PFSK-1 (cell line): ENCODE results near the gene E2F7.

Source experiments
- FOXP2 ChIP-seq: optimal IDR thresholded peaks from 2 replicates; pipeline ENCODE3; 2011; ENCODE audit warnings: borderline replicate concordance, control low read depth, inconsistent platforms; ENCODE audit not compliant: insufficient read depth; ENCODE audit errors: extremely low read length, extremely low read depth
- POLR2AphosphoS5 ChIP-seq: IDR thresholded peaks from 2 replicates; pipeline ENCODE4 v1.6.1; 2012; ENCODE audit warnings: low read depth, mild to moderate bottlenecking, control low read depth, low read length, moderate library complexity
- SIN3A ChIP-seq: IDR thresholded peaks from 2 replicates; pipeline ENCODE4 v1.6.1; 2012; ENCODE audit warnings: mild to moderate bottlenecking, low read length, moderate library complexity, borderline replicate concordance; ENCODE audit not compliant: insufficient read depth
- TAF1 ChIP-seq: IDR thresholded peaks from 2 replicates; pipeline ENCODE4 v1.6.1; 2012; ENCODE audit warnings: low read length, control low read depth, borderline replicate concordance; ENCODE audit not compliant: insufficient read depth
- TF ChIP-seq, protein P1 (sequence below), 2 experiments: IDR thresholded peaks; 2 replicates each; pipeline versions ENCODE4 v1.6.1 to v1.8.0; 2011 to 2012; ENCODE audit warnings: low read depth in 2 of 2, low read length in 2 of 2, control low read depth in 1 of 2, inconsistent platforms in 1 of 2, mild to moderate bottlenecking in 1 of 2, moderate library complexity in 1 of 2; ENCODE audit not compliant: insufficient read depth in 1 of 2

Gene E2F7

DNA sequence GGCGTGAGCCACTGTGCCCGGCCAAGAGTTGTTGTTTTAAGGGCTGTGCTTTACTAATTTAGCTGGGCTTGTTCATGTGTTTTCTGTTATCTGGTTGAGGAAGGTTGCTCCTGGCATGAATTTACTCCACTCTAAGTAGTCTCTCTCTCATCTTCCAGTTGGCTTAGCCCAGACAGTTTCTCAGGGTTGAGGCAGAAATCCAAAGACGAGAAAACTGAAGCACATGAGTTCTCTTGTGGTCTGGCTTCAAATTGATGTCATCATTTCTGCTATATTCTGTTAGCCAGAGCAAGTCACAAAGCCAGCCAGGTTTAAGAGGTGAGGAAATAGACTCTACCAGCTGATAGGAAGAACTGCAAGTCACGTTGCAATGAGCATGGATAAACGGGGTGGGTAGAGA lies 57.9 kb downstream of the E2F7 start:
- TF ChIP-seq POLR2AphosphoS5: no peak
- no peak for TF ChIP-seq FOXP2
- TF ChIP-seq, protein P1, sequence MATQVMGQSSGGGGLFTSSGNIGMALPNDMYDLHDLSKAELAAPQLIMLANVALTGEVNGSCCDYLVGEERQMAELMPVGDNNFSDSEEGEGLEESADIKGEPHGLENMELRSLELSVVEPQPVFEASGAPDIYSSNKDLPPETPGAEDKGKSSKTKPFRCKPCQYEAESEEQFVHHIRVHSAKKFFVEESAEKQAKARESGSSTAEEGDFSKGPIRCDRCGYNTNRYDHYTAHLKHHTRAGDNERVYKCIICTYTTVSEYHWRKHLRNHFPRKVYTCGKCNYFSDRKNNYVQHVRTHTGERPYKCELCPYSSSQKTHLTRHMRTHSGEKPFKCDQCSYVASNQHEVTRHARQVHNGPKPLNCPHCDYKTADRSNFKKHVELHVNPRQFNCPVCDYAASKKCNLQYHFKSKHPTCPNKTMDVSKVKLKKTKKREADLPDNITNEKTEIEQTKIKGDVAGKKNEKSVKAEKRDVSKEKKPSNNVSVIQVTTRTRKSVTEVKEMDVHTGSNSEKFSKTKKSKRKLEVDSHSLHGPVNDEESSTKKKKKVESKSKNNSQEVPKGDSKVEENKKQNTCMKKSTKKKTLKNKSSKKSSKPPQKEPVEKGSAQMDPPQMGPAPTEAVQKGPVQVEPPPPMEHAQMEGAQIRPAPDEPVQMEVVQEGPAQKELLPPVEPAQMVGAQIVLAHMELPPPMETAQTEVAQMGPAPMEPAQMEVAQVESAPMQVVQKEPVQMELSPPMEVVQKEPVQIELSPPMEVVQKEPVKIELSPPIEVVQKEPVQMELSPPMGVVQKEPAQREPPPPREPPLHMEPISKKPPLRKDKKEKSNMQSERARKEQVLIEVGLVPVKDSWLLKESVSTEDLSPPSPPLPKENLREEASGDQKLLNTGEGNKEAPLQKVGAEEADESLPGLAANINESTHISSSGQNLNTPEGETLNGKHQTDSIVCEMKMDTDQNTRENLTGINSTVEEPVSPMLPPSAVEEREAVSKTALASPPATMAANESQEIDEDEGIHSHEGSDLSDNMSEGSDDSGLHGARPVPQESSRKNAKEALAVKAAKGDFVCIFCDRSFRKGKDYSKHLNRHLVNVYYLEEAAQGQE (IDR thresholded peaks at IDR 0.05; ENCODE audit: insufficient read depth in 1 of 2, low read depth in 2 of 2, low read length in 2 of 2): no peak
- no peak for TF ChIP-seq TAF1
- TF ChIP-seq SIN3A: no peak

DNA sequence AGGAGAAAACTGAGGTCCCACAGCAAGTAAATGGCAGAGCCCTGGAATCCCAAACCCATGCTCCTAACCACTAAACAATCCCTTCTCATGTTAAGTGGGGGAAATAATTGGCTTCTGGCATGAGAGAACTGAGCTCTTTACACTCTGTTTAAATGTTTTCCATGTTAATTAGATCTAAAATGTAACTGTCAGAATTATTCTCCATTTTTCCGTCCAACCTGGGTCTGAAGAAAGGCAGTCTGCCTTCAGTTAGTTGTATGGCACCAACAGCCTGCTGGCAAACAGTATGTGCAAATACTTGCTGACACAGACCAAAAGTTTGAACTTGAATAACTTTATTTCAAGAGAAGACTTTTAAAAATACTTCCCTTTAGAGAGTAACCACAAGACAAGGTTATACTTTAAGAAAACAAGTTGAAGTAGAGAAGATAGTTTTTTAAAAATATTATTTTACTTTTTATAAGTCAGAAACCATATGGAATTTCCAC lies 59.7 kb downstream of the E2F7 start:
- TF ChIP-seq TAF1 (no peak), SIN3A (no peak), FOXP2 (no peak), POLR2AphosphoS5 (no peak)
- TF ChIP-seq, protein P1 (IDR thresholded peaks at IDR 0.05; ENCODE audit: insufficient read depth in 1 of 2, low read depth in 2 of 2, low read length in 2 of 2): no peak

DNA sequence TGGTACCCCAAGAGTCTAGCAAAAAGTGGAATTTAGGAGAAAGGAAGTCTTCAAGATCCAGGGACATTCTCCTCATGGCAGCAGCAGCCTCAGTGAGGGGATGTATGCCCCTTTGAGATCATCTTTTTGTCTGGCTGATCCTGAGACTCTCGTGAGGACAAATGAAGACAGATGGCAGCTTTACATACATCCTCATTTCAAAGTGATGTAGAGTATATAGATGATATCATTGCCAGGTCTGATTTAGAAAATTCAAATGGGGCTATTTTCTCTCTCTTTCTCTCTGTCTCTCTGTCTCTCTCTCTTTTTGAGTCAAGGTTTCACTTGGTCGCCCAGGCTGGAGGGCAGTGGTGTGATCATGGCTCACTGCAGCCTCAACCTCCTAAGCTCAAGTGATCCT lies 61.5 kb downstream of the E2F7 start:
- no peak for TF ChIP-seq TAF1
- TF ChIP-seq, protein P1 (IDR thresholded peaks at IDR 0.05; ENCODE audit: insufficient read depth in 1 of 2, low read depth in 2 of 2, low read length in 2 of 2): no peak
- no peak for TF ChIP-seq FOXP2
- TF ChIP-seq SIN3A: no peak
- TF ChIP-seq POLR2AphosphoS5: no peak

DNA sequence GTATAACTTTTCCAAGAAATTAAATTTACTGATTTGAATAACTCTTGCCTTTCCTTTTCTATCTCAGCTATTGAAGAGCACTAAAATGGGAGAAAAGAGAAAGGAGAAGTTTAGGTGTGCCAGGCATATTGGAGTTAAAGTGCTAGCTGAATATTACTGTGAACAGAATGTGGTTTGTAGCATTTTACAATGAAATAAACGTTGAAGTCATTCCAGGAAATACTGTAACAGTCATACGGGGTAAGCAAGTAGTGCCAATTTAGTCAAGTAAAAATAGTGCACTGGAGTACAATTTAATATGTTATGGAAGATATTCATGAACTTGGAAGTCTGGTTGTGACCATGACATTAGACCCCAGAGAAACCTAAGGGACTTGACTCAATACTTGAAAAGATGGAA lies 62.1 kb downstream of the E2F7 start:
- no peak for TF ChIP-seq TAF1
- no peak for TF ChIP-seq FOXP2
- TF ChIP-seq, protein P1 (IDR thresholded peaks at IDR 0.05; ENCODE audit: insufficient read depth in 1 of 2, low read depth in 2 of 2, low read length in 2 of 2): no peak
- no peak for TF ChIP-seq SIN3A
- TF ChIP-seq POLR2AphosphoS5: no peak

DNA sequence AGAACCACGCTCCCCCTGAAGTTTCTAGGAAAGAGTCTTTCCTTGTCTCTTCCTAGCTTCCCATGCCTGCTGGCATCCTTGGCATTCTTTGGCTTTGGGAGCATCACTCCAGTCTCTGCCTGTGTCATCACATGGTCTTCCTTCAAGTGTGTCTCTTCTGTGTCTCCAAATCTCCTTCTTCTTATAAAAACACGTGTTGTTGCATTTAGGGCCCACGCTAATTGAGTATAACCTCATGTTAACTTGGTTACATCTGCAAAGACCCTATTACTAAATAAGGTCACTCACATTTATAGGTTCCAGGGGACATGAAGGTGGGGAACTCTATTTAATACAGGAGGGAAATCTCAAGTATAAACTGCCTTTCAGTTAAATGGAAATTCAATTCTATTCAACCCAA lies 63.0 kb downstream of the E2F7 start:
- no peak for TF ChIP-seq POLR2AphosphoS5
- TF ChIP-seq, protein P1 (IDR thresholded peaks at IDR 0.05; ENCODE audit: insufficient read depth in 1 of 2, low read depth in 2 of 2, low read length in 2 of 2): no peak
- no peak for TF ChIP-seq TAF1
- TF ChIP-seq FOXP2: no peak
- TF ChIP-seq SIN3A: no peak
